Measurements from ENCODE around the gene AHI1. TPM values are rescaled to one million over a fixed set of nuclear protein-coding genes. Genes with fewer than 3 reads are reported as not detected.
"Not testable (repeated sequence)": the region's sequence is repeated elsewhere in the genome, so short reads cannot be mapped to it uniquely, and the experiment has no call there.

The AHI1 gene
- polyA plus RNA-seq, 1 donor = 19.7 TPM

DNA sequence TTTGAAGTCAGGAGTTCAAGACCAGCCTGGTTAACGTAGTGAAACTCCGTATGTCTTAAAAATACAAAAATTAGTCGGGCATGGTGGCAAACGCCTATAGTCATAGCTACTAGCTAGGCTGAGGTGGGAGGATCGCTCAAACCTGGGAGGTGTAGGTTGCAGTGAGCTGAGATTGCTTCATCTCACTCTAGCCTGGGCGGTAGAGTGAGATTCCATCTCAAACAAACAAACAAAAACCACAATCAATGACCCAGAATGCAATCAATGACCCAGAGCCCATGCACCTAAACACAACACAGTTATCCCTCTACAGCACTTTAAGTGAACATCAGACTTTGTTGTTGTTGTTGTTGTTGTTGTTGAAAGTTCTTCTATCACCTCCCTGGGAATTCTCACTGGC, 238.6 kb downstream of the AHI1 start:
- no peak for DNase-seq

DNA sequence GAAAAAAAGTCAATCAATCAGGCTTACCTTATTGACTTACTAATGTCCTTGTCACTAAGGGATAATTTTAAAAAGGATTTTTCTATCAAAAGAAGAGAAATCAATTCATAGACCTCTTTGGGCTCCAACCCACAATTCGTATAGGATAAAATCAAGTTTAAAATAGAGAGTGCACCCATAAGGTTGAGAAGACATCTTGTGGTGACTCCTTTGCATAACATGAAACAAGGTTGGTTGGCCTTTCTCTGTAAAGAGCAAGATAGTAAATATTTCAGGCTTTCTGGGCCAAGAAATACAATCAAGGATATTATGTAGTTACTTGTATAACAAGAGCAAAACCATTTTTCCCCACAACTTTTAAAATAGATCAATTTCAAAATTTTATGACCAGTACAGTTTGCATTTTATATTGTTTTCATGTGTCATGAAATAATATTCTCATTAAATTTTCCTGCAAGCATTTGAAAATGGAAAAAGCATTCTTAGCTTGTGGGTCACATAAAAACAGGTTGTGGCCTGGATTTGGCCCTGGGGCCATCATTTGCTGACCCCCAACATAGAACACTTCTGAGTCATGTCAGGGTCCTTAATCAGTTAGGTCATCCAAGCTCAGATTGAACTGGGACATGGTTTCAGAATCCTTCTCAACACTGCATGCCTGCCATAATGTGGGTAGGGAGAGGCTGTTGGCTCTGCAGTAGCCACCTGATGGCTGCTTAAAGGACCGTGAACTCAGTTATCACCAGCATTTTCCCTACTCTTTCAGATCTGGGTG, 239.7 kb downstream of the AHI1 start:
- no peak for DNase-seq

DNA sequence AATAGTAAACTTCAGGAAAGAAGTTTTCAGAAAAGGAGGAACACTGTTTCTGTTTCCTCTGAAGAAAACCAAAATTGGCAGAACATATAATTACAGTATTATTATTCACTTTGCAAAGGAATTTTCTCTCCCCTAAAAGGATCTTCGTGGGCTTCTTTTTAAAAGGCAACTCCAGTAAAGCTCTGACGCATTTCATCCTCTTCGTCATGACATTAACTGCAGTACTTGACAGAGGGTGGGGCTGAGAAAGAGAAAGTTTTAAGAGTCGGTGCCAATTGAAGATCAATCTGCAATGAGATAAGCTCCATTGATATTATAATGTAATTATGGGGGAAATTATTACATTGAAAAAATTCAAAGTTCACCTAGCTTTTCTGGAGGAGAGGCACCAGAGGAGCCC, 240.7 kb downstream of the AHI1 start:
- no peak for DNase-seq

DNA sequence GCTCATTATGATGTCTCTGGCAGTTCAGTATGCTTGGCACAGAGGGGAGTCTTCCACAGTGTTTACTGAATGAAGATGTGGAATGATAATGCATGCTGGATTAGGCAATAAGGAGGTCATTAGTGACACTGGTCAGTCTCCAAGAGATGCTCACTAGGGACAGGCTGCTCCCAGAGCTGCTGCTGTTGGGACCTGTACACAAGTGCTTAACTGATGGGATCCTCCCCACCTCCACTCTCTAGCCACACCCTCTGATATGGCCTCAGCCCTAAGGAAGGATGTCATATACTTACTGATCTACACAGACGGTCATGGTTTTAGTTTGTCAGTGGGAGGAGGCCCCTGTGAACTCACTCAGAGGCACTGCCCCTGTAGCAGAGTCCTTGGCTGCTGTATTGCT, 243.1 kb downstream of the AHI1 start:
- no peak for DNase-seq

DNA sequence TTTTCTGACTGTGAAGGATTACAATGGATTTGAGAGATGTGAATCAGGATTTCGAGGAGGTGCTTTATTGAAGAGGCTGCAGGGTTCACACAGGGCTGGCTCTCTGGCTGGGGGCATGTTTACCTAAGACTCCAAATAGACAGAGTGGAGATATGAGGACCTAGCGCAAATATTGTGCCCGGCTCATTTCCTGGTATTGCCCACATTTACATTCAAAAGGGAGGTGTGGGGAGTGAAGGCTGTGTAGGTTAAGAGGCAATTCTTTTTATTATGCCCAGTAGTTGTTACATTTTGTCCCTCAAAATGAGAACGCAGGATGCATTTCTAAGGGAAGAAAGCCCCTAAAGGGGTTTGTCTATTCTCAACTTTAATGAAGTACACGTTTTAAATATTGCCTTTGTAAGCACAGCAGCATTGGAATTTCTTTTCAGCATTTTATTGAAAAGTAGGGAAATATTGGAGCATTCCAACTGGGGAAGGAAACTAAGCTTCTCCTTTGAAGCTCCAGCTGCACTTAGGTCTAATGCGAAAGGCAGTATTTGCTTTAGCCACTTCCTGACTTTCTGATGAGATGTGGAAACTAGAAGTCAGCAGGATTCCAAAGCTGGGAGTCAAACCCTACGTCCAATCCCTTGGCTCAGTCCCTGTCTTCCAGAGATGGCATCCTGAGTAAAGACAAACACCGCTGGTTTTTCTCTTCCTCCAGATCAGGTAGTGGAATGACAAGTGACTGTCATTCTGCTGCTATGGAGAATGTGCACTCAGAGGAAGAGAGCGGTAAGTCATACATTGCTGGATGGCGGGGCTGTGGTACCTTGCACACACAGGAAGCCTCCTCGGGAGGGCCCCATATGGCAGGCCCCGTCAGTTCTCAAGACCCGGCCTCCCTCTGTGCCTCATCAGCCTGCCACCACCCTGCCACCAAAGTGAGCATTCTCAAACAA, 245.8 kb downstream of the AHI1 start:
- no peak for DNase-seq

DNA sequence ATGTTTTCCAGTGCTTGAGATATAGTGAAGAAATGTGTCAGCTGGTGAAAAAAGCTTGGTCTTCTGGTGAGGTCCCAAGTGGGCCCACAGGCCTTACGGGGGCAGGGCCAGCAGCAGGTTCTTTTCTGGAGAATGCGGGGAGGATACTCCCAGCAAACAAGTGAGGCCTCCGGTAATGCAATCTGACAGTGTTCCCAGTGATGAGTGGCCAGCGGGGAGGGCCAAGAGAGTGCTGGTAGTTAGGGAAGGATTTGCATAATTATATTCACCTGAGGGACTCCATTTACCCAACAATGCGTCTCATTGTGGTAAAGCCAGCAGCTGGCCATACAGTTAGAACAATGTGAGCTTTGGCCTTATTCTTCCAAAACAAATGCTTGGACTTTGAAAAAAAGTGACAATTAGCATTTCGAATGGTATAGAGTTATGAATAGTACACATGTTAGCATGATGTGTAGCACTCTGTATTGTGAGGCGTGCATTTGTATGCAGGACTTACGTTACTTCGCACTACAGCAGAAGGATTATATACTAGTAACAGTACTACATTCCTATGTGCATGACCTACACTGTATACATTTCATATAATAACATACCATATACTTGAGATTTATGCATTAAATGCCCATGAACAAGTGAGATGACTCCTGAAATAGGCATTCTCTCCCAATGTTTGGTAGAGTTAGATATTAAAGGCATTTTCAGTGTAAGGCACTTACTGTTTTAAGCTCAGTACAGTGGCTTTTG, 246.6 kb downstream of the AHI1 start:
- DNase-seq = no peak

DNA sequence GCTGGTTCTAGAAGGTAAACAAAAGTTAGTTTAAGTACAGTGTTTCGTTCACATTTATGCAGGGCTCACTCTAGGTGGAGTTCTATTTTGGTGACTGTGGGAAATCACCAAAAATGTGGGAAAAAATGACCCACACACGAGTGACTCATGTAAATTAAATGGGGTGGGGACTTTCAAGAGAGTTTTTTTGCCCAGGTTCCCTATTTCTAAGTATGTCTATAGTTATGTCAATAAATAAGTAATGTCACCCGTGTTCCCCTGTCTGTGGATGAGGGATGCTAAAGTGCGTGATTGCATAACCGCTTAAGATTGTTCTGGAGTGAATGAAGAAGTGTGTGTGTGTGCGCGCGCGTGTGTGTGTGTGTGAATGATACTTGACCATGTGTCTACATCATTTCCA, 247.3 kb downstream of the AHI1 start:
- no peak for DNase-seq

DNA sequence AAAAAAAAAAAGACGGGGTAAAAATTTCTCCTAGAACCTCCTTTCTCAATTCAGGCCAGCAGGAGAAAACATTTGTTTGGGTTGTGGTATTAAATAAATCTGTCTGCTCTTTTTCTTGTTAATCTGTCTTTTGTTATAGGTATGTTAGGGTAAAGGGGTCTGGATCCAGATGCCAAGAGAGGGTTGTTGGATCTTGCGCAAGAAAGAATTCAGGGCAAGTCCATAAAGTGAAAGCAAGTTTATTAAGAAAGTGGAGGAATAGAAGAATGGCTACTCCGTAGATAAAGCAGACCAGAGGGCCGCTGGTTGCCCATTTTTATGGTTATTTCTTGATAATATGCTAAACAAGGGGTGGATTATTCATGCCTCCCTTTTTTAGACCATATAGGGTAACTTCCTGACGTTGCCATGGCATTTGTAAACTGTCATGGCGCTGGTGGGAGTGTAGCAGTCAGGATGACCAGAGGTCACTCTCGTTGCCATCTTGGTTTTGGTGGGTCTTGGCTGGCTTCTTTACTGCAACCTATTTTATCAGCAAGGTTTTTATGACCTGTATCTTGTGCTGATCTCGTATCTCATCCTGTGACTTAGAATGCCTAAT, 251.0 kb downstream of the AHI1 start:
- DNase-seq = not testable (repeated sequence)

DNA sequence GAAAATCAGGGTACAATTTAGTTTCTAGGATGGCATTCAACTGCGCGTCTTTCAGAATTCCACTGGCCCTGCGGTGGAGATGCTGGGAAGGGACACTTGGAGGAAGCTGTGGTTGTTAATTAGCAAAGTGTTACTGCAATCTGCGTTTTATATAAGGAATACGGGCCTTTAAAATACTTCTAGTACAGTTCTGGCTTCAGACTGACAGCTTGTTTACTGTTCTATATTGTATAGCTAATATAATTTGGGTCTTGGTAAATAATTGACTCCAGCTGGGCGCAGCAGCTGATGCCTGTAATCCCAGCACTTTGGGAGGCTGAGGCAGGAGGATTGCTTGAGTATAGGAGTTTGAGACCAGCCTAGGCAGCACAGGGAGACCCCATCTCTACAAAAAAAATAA, 252.7 kb downstream of the AHI1 start:
- DNase-seq = no peak

DNA sequence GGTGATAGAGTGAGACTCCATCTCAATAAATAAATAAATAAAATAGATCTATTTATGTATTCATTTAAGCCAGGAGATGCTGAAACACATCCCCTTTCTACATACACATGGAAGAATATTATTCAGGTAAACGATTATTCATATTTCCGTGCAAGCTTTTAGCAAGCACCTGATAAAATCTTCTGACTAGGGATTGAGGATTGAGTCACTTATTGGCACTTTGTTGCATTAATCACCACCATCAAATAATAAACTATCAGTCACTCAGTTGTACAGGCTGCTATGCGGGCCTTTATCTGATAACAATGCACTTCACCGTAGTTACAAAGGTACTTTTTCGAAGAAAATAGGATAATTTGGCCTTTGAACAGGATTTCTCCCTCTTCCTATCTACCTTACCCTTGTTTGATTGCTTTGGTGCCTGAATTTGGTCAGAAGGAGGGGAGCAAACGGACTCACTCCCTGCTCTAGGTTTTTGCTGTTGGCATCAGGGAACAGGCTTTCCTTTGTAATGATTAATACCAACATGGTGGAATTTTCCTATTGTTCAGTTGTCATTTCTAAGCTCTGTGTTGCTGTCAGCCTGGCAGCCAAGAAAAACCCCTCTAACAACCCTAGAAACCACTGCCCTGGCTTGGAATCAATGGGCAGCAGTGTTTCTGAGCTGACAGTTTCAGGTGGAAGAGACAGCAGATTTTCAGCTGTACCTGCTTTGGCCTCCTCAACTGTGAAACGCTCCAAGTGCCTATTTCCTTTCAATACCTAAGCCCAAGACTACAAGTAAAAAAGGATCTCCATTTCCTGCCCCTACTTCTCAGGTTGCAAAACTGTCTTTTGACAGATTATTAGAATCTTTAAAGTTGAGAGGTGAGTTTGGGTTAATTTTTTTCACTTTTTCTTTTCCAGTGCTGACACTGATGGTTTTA, 253.4 kb downstream of the AHI1 start:
- no peak for DNase-seq

DNA sequence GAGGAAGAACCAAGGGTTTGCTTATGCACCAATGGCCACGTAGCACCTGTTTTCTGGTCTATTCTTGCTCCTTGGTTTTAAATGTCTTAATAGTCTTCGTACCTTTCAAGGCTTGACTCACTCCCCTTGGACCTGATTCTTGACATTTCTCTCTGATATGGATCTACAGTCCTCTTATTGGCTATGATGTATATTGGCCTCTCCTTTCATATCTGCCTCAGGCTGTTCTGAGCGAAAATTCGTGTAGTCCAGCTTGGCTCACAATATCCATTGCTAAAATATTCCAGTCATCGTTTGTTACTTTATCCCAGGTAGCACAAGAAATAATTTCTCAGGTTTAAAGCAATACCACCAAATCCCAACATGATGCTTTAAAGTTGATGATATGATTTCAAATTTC, 256.8 kb downstream of the AHI1 start:
- DNase-seq = no peak

DNA sequence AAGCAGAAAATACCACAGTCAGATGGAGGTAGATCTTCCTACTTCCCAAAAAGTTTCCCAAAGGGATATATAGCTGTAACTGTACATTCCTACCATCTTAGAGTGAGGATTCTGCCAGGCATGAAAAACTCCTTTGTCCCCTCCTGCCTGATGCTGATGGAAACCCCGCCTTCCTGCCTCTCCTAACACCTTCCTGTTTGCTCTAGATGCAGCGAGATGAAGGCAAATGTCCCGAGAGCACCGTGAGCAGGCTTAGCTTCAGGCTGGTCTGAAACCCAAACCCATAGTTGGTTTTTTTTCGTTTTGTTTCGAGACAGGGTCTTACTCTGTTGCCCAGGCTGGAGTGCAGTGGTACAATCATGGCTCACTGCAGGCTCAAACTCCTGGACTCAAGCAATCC, 260.8 kb downstream of the AHI1 start:
- DNase-seq = no peak

DNA sequence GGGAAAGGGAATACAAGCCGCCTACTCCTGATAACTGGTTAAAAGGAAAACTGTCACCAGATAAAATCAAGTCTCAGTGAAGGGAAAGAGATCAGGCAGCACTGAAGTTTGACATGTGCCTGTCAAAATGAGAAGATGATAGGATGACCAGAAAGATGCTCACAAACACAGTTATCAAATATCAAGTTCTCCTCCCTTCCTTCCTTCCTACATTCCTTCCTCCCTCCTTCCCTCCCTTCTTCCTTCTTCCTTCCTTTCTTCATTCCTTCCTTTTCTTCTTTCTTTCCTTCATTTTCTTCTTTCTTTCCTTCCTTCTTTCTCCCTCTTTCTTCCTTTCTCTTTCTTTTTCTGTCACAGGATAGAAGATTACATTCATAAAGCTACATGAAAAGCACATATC, 261.2 kb downstream of the AHI1 start:
- DNase-seq = no peak

DNA sequence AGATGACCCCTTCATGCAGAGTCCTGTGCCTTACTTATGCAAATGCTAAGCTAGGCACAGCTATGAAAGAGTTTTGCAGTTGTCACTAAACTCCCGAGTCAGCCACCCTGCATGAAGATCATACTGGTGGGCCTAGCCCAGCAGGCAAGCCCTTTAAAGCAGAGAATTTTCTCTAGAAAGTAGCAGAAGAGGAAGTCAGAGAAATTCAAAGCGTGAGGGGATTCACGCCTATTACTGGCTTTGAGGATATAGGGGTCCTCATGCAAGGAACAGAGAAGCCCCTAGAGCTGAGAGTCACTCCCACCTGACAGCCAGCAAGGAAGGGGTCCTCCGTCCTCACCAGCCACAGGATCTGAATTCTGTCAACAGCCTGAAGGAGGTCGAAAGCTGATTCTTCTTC, 261.8 kb downstream of the AHI1 start:
- no peak for DNase-seq

DNA sequence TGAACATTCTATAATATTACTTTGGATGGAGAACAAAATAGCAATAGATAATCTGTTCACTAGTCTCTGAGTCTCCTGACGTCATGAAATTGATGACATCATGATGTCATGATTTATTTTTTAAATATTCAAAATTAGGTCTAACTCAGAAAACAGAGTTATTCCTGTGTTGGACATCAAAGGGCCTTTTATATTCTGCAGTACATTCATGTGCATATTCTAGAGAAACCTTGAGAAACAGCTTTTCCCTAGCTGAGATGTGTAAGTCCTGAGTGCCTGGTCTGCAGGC, 263.1 kb downstream of the AHI1 start:
- no peak for DNase-seq

DNA sequence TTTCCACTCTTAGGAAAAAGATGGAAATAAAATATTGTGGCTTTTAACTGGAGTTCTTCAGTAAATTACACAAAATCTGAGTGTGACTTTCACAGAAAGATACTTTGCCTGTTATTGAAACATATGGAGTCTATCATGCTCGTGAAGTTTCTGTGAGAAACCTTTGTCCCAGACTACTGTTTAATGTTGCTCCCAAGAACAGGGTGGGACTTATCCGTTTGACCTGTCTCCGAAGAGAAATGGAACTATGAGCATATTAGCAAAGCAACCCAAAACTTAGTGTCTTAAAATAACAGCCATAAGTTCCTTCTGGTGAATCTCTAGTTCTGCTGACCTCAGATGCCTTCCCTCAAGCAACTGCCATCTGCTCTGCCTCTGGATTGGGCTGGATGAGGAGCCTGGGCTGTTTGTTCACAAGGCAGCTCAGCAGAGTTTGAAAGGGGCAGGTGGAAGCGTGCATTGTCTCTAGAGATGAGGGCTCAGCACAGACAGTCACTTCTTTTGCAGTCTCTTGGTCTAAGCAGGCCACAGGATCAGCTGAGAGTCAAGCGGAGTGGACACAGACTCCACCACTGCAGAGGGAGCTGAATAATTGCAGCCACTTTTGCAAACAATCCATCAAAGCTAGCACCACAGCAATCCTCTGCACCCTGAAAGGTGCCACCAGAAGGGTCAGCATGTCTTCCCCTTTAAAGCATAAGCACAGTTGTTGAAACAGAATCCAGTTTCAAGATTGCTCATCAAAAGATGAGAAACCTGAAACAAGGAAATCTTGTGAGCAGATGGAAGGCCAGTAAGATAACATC, 263.7 kb downstream of the AHI1 start:
- DNase-seq = no peak
